ENCODE results near the gene LYZL1.

- TF ChIP-seq GABPA (IDR thresholded peaks at IDR 0.05; ENCODE audit: low read depth) (no peak), CTCF (IDR thresholded peaks at IDR 0.05; ENCODE audit: insufficient read depth, low read length) (no peak), POLR2AphosphoS5 (IDR thresholded peaks at IDR 0.05; ENCODE audit: low read depth) (no peak), REST (IDR thresholded peaks at IDR 0.05; ENCODE audit: insufficient replicate concordance, low read depth) (no peak), SPI1 (IDR thresholded peaks at IDR 0.05; ENCODE audit: borderline replicate concordance, low read depth) (no peak)
Observed at GRCh38 chr10:29302499-29302898, 13.6 kb downstream of the LYZL1 start.

Measured in HL-60 (cell line).